Naive thymus-derived CD4-positive, alpha-beta T cell (primary cell): Measurements from ENCODE around the gene ZDHHC18. TPM values are rescaled to one million over a fixed set of nuclear protein-coding genes. Genes with fewer than 3 reads are reported as not detected.

ENCODE experiments used
- ATAC-seq: fragments of 150-1000 bp; cut with Tn5 transposase; 2 replicates; pipeline ENCODE4 v1.10.0; 2021; ENCODE audit warnings: mild to moderate bottlenecking, moderate library complexity
- CTCF ChIA-PET: fragments of 350-600 bp; sonication (Branson Sonifier 250); formaldehyde crosslinking; loops from one replicate; lab custom pipeline; 2021; ENCODE audit warnings: antibody characterized with exemption; lab: Charles Lee
- POLR2A ChIA-PET: fragments of 350-600 bp; sonication (Branson Sonifier 250); formaldehyde crosslinking; loops from one replicate; lab custom pipeline; 2021; ENCODE audit warnings: antibody characterized with exemption, inconsistent platforms; lab: Charles Lee
- DNase-seq, 9 donors: peaks; one replicate each; pipeline versions ENCODE4 v3.0.0 to v3.0.0-alpha.2; 2020 to 2022; ENCODE audit warnings: mixed read lengths in 1 of 9
- H3K27ac ChIP-seq: one replicate; pipeline ENCODE4 v1.7.0; 2013; ENCODE audit warnings: mild to moderate bottlenecking, low read depth, low read length, moderate library complexity
- H3K27me3 ChIP-seq, 2 donors: one replicate each; pipeline ENCODE4 v1.7.0; 2013; ENCODE audit warnings: low read length in 2 of 2, mild to moderate bottlenecking in 2 of 2, moderate library complexity in 2 of 2; ENCODE audit not compliant: control insufficient read depth in 2 of 2, insufficient read depth in 2 of 2
- H3K36me3 ChIP-seq, 3 experiments: 1 replicate in 2 of 3; 2 replicates in 1 of 3; pipeline ENCODE4 v1.7.0; 2013; ENCODE audit warnings: low read length in 3 of 3, mild to moderate bottlenecking in 3 of 3, moderate library complexity in 1 of 3; ENCODE audit not compliant: insufficient read depth in 3 of 3, control insufficient read depth in 2 of 3
- H3K4me1 ChIP-seq, 2 donors: one replicate each; pipeline ENCODE4 v1.7.0; 2013; ENCODE audit warnings: low read length in 2 of 2, mild to moderate bottlenecking in 2 of 2, moderate library complexity in 1 of 2; ENCODE audit not compliant: control insufficient read depth in 2 of 2, insufficient read depth in 2 of 2
- H3K4me3 ChIP-seq: 2 replicates; pipeline ENCODE4 v1.7.0; 2013; ENCODE audit warnings: mild to moderate bottlenecking, low read length
- H3K9me3 ChIP-seq, 3 experiments: 1 replicate in 2 of 3; 2 replicates in 1 of 3; pipeline ENCODE4 v1.7.0; 2013; ENCODE audit warnings: low read length in 3 of 3; ENCODE audit not compliant: control insufficient read depth in 2 of 3
- H3K27ac Mint-ChIP-seq, 9 donors: one replicate each; pipeline ENCODE4 v1.8.0; 2020 to 2022; ENCODE audit warnings: mixed read lengths in 9 of 9, mild to moderate bottlenecking in 8 of 9, moderate library complexity in 5 of 9, inconsistent platforms in 2 of 9
- H3K27me3 Mint-ChIP-seq, 5 donors: one replicate each; pipeline ENCODE4 v1.8.0; 2021 to 2022; ENCODE audit warnings: mixed read lengths in 5 of 5, mild to moderate bottlenecking in 1 of 5
- H3K36me3 Mint-ChIP-seq, 5 donors: one replicate each; pipeline ENCODE4 v1.8.0; 2020 to 2022; ENCODE audit warnings: mixed read lengths in 5 of 5, mild to moderate bottlenecking in 3 of 5, inconsistent platforms in 1 of 5
- H3K4me1 Mint-ChIP-seq, 7 donors: one replicate each; pipeline ENCODE4 v1.8.0; 2020 to 2022; ENCODE audit warnings: mixed read lengths in 7 of 7, mild to moderate bottlenecking in 3 of 7, inconsistent platforms in 1 of 7
- H3K4me3 Mint-ChIP-seq, 10 donors: one replicate each; pipeline ENCODE4 v1.8.0; 2020 to 2022; ENCODE audit warnings: mild to moderate bottlenecking in 10 of 10, mixed read lengths in 10 of 10, moderate library complexity in 6 of 10, inconsistent platforms in 2 of 10
- H3K9me3 Mint-ChIP-seq, 11 donors: one replicate each; pipeline ENCODE4 v1.8.0; 2020 to 2022; ENCODE audit warnings: mixed read lengths in 11 of 11, mild to moderate bottlenecking in 4 of 11, inconsistent platforms in 1 of 11, moderate library complexity in 1 of 11
- intact Hi-C, 2 donors: fragments of 100-400 bp; cut with micrococcal nuclease; formaldehyde crosslinking; loops; one replicate each; pipeline ENCODE4 v1.15.1; 2023
- polyA plus RNA-seq, 2 donors: library from polyadenylated mRNA; unstranded; fragments of 300-500 nt; fragmentation: Illumina TruSeq; gene quantifications; one replicate each; pipeline ENCODE4 v1.2.3, GENCODE V29; 2021
- total RNA-seq, 6 experiments: library from RNA in 5 of 6; stranded (reverse) in 5 of 6; gene quantifications; 1 replicate in 5 of 6; 2 replicates in 1 of 6; pipeline ENCODE4 v1.2.3 and lab custom pipeline; 2021 to 2026

The ZDHHC18 gene
- total and polyA plus RNA-seq, 7 experiments from 2014 or later, result 3.1 to 72.4 (median 38.8) TPM

DNA sequence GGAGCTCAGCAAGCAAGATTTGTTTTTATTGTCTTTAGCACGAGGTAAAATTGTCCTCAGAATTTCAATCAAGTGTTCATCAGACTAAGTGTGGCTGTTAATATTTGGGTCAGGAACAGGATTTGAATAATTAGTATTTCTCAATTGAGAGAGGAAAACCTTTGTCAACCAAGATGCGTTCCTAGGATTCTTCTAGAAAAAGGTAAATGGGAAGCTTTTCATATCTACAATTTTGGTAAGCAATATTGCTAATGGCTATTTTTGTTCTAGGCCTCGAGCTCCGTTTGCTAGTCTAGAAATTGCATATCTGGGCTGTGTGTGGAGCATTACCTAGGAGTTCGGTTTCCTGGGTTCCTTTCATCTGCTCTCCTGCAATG, 42.9 kb upstream of the ZDHHC18 start:
- peaks cover 6 to 25% (median 17%) of the 10 kb centered on the region in 5 donors for H3K36me3 Mint-ChIP-seq
- POLR2A ChIA-PET, result interaction anchor here (2.3 to 8.5 kb wide), 2 partner anchors 39 to 87 kb away, joined by 7 to 383 read pairs; partner anchors contain the start of gene ARID1A

GRCh38 chr1:26784023-26784871, 42.2 kb upstream of the ZDHHC18 start:
- peak overlapping the region in 8 of 9 donors; percentile 51 to 100 (median 98) for H3K27ac Mint-ChIP-seq
- peaks cover 23 to 33% of the 10 kb centered on the region in 2 donors for H3K4me1 ChIP-seq
- no peaks in the 10 kb centered on the region for H3K27me3 Mint-ChIP-seq
- no peak for ATAC-seq
- CTCF ChIA-PET, result interaction anchor here (1.0 kb wide), 1 partner anchor 36 kb away, joined by 3 read pairs; no protein-coding TSS in a partner anchor
- H3K4me1 Mint-ChIP-seq, result peaks cover 37 to 72% (median 68%) of the 10 kb centered on the region in 7 donors
- H3K27me3 ChIP-seq, result no peaks in the 10 kb centered on the region
- H3K9me3 ChIP-seq, result no peaks in the 10 kb centered on the region
- H3K27ac ChIP-seq, result peak overlapping the region; percentile 1
- H3K9me3 Mint-ChIP-seq, result peaks cover 0 to 4% (median 0%) of the 10 kb centered on the region in 11 donors
- no peak for DNase-seq
- H3K36me3 ChIP-seq, result peaks cover 0 to 16% (median 11%) of the 10 kb centered on the region in 3 experiments
- POLR2A ChIA-PET, result interaction anchor here (1.3 to 8.5 kb wide), 6 partner anchors 16 to 88 kb away, joined by 3 to 383 read pairs (median 8); partner anchors contain the start of gene ARID1A
- no peak overlapping the region for H3K4me3 ChIP-seq
- peak overlapping the region in 1 of 10 donors; percentile 81 for H3K4me3 Mint-ChIP-seq
- peaks cover 0 to 18% (median 11%) of the 10 kb centered on the region in 5 donors for H3K36me3 Mint-ChIP-seq
- intact Hi-C loops, result no loop called here

More for the DNA sequence above, 42.9 kb upstream of the ZDHHC18 start:
- Histone ChIP-seq H3K27ac (peak overlapping the region; percentile 1), H3K9me3 (no peaks in the 10 kb centered on the region), H3K4me3 (no peak overlapping the region), H3K27me3 (no peaks in the 10 kb centered on the region), H3K4me1 (peaks cover 23 to 32% of the 10 kb centered on the region in 2 donors), H3K36me3 (peaks cover 0 to 22% (median 14%) of the 10 kb centered on the region in 3 experiments)
- CTCF ChIA-PET, result interaction anchor here (0.5 kb wide), 1 partner anchor 160 kb away, joined by 4 read pairs; no protein-coding TSS in a partner anchor
- intact Hi-C loops, result loop anchor here in 1 of 2 donors (2.0 kb wide), 1 partner anchor 17 kb away; no protein-coding TSS in a partner anchor
- Mint-ChIP-seq H3K27ac (peak overlapping the region in 8 of 9 donors; percentile 12 to 100 (median 62)), H3K4me1 (peaks cover 35 to 73% (median 68%) of the 10 kb centered on the region in 7 donors), H3K9me3 (peaks cover 0 to 4% (median 0%) of the 10 kb centered on the region in 11 donors), H3K4me3 (no peak overlapping the region), H3K27me3 (no peaks in the 10 kb centered on the region)
- no peak for DNase-seq
- ATAC-seq, result no peak

GRCh38 chr1:26784886-26785285, 41.6 kb upstream of the ZDHHC18 start:
- no peak for ATAC-seq

DNA sequence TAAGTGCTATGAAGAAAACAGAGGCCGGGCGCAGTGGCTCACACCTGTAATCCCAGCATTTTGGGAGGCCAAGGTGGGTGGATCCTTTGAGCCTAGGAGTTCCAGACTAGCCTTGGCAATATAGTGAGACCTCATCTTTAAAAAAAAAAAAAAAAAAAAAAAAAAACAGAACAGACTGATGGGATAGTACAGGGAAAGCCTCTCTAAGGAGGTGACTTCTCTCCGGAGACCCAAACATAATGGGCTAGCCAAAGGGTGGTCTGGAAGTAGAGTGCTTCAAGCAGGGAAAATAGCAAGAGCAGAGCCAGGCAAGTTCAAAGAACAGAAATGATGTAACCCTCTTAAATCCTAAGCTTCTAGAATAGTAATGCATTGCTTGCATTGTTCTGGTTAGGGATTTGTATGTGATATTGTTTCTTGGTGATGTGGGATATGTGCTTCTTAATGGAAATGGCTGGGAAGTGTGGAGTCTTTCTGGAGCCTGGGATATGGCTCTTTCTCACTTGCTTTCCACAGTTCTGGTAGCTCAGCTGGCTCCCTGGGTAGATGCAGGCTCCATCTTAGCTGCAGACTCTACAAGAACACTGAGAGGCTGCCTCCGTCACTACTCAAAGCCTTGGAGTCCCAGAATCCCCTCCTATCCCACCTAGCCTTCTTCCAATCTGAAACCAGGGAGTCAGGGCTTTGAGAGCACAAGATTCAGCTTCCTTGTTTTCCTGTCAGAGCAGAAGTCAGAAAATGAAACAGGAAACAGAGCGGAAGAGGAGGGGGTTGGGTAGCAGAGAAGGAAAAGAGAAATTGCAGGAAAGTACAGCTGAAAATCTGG, 40.7 kb upstream of the ZDHHC18 start:
- intact Hi-C loops, result loop anchor here in 1 of 2 donors (5.0 kb wide), 1 partner anchor 91 kb away; no protein-coding TSS in a partner anchor
- H3K4me3 ChIP-seq, result peak overlapping the region; percentile 91
- H3K4me1 ChIP-seq, result peaks cover 39 to 41% of the 10 kb centered on the region in 2 donors
- H3K9me3 ChIP-seq, result no peaks in the 10 kb centered on the region
- Mint-ChIP-seq H3K27me3 (no peaks in the 10 kb centered on the region), H3K36me3 (peaks cover 0 to 11% (median 5%) of the 10 kb centered on the region in 5 donors), H3K4me1 (peaks cover 43 to 84% (median 70%) of the 10 kb centered on the region in 7 donors), H3K27ac (peak overlapping the region; percentile 87 to 100 (median 99)), H3K9me3 (peaks cover 0 to 4% (median 0%) of the 10 kb centered on the region in 11 donors), H3K4me3 (peak overlapping the region; percentile 81 to 99 (median 90))
- H3K36me3 ChIP-seq, result peaks cover 0 to under 1% (median 0%) of the 10 kb centered on the region in 3 experiments
- ATAC-seq (no peak), DNase-seq (peak in 7 of 9 donors; percentile 21 to 40 (median 25))
- H3K27ac ChIP-seq, result peak overlapping the region; percentile 95
- CTCF ChIA-PET, result interaction anchor here (0.6 to 5.3 kb wide), 7 partner anchors 9 to 187 kb away, joined by 3 to 60 read pairs (median 5); no protein-coding TSS in a partner anchor
- H3K27me3 ChIP-seq, result no peaks in the 10 kb centered on the region
- POLR2A ChIA-PET, result interaction anchor here (0.7 to 8.5 kb wide), 20 partner anchors 14 to 286 kb away, joined by 3 to 383 read pairs (median 8); partner anchors contain the start of genes ARID1A and GPATCH3

More at GRCh38 chr1:26784886-26785285, 41.6 kb upstream of the ZDHHC18 start:
- DNase-seq, result no peak
- H3K9me3 Mint-ChIP-seq, result peaks cover 0 to 4% (median 0%) of the 10 kb centered on the region in 11 donors
- POLR2A ChIA-PET, result interaction anchor here (1.3 to 8.5 kb wide), 7 partner anchors 16 to 88 kb away, joined by 3 to 383 read pairs (median 9); partner anchors contain the start of gene ARID1A
- H3K27ac Mint-ChIP-seq, result peak overlapping the region in 8 of 9 donors; percentile 87 to 100 (median 98)
- no peaks in the 10 kb centered on the region for H3K27me3 Mint-ChIP-seq
- H3K4me1 Mint-ChIP-seq, result peaks cover 40 to 78% (median 70%) of the 10 kb centered on the region in 7 donors
- CTCF ChIA-PET, result interaction anchor here (1.0 kb wide), 1 partner anchor 36 kb away, joined by 3 read pairs; no protein-coding TSS in a partner anchor
- Histone ChIP-seq H3K9me3 (no peaks in the 10 kb centered on the region), H3K27me3 (no peaks in the 10 kb centered on the region), H3K4me1 (peaks cover 30 to 39% of the 10 kb centered on the region in 2 donors), H3K36me3 (peaks cover 0 to 10% (median 4%) of the 10 kb centered on the region in 3 experiments), H3K27ac (peak overlapping the region; percentile 95), H3K4me3 (no peak overlapping the region)
- H3K36me3 Mint-ChIP-seq, result peaks cover 0 to 12% (median 6%) of the 10 kb centered on the region in 5 donors
- intact Hi-C loops, result loop anchor here in 1 of 2 donors (5.0 kb wide), 1 partner anchor 92 kb away; no protein-coding TSS in a partner anchor
- peak overlapping the region in 7 of 10 donors; percentile 58 to 98 (median 81) for H3K4me3 Mint-ChIP-seq

GRCh38 chr1:26786437-26787380, 39.8 kb upstream of the ZDHHC18 start:
- Mint-ChIP-seq H3K36me3 (peaks cover 0 to 11% (median 0%) of the 10 kb centered on the region in 5 donors), H3K27me3 (no peaks in the 10 kb centered on the region), H3K27ac (peak overlapping the region; percentile 87 to 100 (median 99)), H3K9me3 (peaks cover 0 to 4% (median 0%) of the 10 kb centered on the region in 11 donors), H3K4me1 (peaks cover 38 to 82% (median 72%) of the 10 kb centered on the region in 7 donors), H3K4me3 (peak overlapping the region; percentile 81 to 99 (median 90))
- no peak for ATAC-seq
- no peaks in the 10 kb centered on the region for H3K9me3 ChIP-seq
- H3K4me1 ChIP-seq, result peaks cover 41 to 42% of the 10 kb centered on the region in 2 donors
- no peaks in the 10 kb centered on the region for H3K27me3 ChIP-seq
- H3K27ac ChIP-seq, result peak overlapping the region; percentile 95
- intact Hi-C loops, result loop anchor here (1.0 to 5.0 kb wide), 4 partner anchors 42 to 285 kb away; no protein-coding TSS in a partner anchor
- peak in 6 of 9 donors; percentile 2 to 51 (median 13) for DNase-seq
- ChIA-PET POLR2A (interaction anchor here (0.7 to 8.5 kb wide), 31 partner anchors 8 to 287 kb away, joined by 3 to 383 read pairs (median 7); partner anchors contain the start of genes ARID1A, GPATCH3 and RPS6KA1), CTCF (interaction anchor here (0.6 to 5.9 kb wide), 13 partner anchors 10 to 287 kb away, joined by 3 to 207 read pairs (median 5); no protein-coding TSS in a partner anchor)
- H3K4me3 ChIP-seq, result peak overlapping the region; percentile 91
- H3K36me3 ChIP-seq, result peaks cover 0 to 6% (median 0%) of the 10 kb centered on the region in 3 experiments
